Measurements from ENCODE around the gene PPP2R5C.
A peak's percentile ranks its signal among the peaks of the same experiment; 100 is the strongest.

PPP2R5C gene

GRCh38 chr14:101755591-101756324 lies 5.8 kb upstream of the PPP2R5C start:
- no peak for DNase-seq (ENCODE audit: low read depth)

GRCh38 chr14:101757064-101757838 lies 4.3 kb upstream of the PPP2R5C start:
- DNase-seq (ENCODE audit: low read depth) = no peak

GRCh38 chr14:101757839-101758211 lies 3.7 kb upstream of the PPP2R5C start:
- no peak for DNase-seq (ENCODE audit: low read depth)

GRCh38 chr14:101758913-101759593 lies 2.5 kb upstream of the PPP2R5C start:
- no peak for DNase-seq (ENCODE audit: low read depth)

GRCh38 chr14:101760138-101761011 lies 1.1 kb upstream of the PPP2R5C start:
- peak; percentile 95 for DNase-seq (ENCODE audit: low read depth)

GRCh38 chr14:101761881-101762529 lies 496 bp downstream of the PPP2R5C start:
- peak; percentile 32 for DNase-seq (ENCODE audit: low read depth)

GRCh38 chr14:101762530-101763101 lies 1.1 kb downstream of the PPP2R5C start:
- DNase-seq (ENCODE audit: low read depth) = no peak

GRCh38 chr14:101763941-101764709 lies 2.6 kb downstream of the PPP2R5C start:
- no peak for DNase-seq (ENCODE audit: low read depth)

- no peak for DNase-seq (ENCODE audit: low read depth)
Measured at GRCh38 chr14:101767618-101768362, 6.3 kb downstream of the PPP2R5C start.

- no peak for DNase-seq (ENCODE audit: low read depth)
Measured at GRCh38 chr14:101770183-101770582, 8.7 kb downstream of the PPP2R5C start.

- DNase-seq (ENCODE audit: low read depth) = no peak
Measured at GRCh38 chr14:101772770-101773169, 11.3 kb downstream of the PPP2R5C start.

GRCh38 chr14:101773378-101773777 lies 11.9 kb downstream of the PPP2R5C start:
- no peak for DNase-seq (ENCODE audit: low read depth)

GRCh38 chr14:101774006-101774795 lies 12.7 kb downstream of the PPP2R5C start:
- no peak for DNase-seq (ENCODE audit: low read depth)

GRCh38 chr14:101774814-101775213 lies 13.3 kb downstream of the PPP2R5C start:
- DNase-seq (ENCODE audit: low read depth) = no peak

- no peak for DNase-seq (ENCODE audit: low read depth)
Measured at GRCh38 chr14:101775826-101776225, 14.3 kb downstream of the PPP2R5C start.

GRCh38 chr14:101776344-101776743 lies 14.8 kb downstream of the PPP2R5C start:
- no peak for DNase-seq (ENCODE audit: low read depth)

- no peak for DNase-seq (ENCODE audit: low read depth)
Measured at GRCh38 chr14:101780390-101780789, 18.9 kb downstream of the PPP2R5C start.

GRCh38 chr14:101780887-101781239 lies 19.4 kb downstream of the PPP2R5C start:
- no peak for DNase-seq (ENCODE audit: low read depth)
